Epidermal melanocyte (primary cell): ENCODE results near the gene GNB1L.
A peak's percentile ranks its signal among the peaks of the same experiment; 100 is the strongest.
"Not testable (repeated sequence)": the region's sequence is repeated elsewhere in the genome, so short reads cannot be mapped to it uniquely, and the experiment has no call there.

ENCODE experiments used
- DNase-seq: peaks from one replicate; pipeline ENCODE4 v3.0.0; 2011; ENCODE audit warnings: low spot score; ENCODE audit not compliant: insufficient read length

The GNB1L gene

DNA sequence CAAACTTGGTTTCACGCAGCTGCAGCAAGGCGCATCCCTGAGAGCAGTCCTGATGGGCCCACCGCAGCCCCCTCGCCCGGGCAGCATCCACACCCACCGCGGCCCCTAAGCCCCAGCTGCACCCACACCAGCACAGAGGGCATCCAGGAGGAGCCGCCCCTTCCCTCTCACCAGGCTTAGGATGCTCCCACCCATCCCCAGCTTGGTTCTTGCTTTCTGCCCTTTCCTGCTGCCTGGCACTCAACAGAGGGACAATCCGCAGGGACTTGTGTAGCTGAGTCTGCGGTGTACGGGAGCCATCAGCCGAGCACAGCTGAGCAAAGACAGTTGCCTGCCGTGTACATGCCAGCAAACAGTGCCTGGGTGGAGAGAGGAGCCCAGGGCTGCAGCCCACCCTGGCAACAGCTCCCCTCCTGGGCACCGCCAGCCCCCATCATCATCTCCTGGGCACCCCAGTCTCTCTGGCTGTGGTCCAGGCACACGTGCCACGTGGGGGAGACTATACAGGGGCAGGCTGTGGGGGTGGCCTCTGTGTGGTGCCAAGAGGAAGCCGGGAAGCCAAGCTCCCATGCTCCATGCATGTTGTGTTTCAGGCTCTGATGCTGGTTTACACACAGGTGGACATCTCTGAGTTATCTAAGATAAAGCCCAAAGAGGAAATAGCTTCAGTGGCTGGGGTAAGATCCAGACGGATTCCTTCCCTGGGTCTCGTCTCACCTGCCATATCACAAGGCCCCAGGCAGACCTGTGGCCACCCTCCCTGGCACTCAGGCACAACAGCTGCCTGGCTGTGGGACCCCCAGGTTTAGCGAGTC is 36.0 kb upstream of the GNB1L start:
- DNase-seq, result no peak

DNA sequence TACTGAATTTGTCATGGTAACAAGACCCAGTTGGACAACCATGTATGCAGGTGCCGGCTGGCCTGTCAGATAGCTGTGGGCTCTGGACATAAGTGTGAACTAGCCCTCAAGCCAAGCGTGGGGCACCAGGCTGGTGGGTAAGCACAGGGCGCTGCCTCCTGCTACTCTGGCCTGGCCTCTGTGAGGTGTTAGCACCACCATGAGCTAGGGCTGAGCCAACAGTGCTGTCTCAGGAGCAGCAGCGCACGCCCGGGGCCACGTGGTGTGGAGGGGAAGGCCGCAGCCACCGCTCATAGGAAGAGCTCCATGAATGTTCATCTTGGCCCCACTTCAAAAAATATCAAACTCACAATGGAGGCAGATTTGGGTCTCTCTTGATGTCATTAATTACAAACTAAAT is 35.3 kb upstream of the GNB1L start:
- no peak for DNase-seq

DNA sequence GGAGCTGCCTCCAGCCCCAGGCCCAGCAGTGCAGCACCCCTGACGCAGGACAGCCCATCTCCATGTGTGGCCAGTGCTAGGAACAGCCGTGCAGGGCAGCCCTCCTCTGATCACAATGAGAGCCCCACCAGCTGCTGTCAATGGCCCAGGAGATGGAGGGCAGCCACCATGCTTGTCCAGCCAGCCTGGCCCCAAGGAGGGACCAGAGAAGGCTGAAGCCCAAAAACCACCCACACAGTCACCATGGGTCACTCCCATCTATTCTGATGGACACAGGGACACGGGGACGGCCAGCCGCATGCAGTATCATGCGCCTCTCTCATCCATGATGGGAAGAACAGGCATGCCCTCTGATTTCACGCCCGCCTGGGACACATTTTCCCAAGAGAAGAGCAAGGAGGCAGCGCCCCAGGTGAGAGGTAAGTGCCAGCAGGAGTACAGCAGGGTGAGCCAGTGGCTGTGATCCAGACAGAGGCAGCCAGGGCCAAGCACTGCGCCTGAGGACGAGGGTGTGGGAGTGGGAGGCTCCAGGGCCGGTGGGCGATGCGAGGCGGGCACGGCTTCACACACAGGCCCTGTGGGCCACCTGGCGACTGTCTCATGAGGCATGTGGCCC is 33.6 kb upstream of the GNB1L start:
- DNase-seq, result no peak

DNA sequence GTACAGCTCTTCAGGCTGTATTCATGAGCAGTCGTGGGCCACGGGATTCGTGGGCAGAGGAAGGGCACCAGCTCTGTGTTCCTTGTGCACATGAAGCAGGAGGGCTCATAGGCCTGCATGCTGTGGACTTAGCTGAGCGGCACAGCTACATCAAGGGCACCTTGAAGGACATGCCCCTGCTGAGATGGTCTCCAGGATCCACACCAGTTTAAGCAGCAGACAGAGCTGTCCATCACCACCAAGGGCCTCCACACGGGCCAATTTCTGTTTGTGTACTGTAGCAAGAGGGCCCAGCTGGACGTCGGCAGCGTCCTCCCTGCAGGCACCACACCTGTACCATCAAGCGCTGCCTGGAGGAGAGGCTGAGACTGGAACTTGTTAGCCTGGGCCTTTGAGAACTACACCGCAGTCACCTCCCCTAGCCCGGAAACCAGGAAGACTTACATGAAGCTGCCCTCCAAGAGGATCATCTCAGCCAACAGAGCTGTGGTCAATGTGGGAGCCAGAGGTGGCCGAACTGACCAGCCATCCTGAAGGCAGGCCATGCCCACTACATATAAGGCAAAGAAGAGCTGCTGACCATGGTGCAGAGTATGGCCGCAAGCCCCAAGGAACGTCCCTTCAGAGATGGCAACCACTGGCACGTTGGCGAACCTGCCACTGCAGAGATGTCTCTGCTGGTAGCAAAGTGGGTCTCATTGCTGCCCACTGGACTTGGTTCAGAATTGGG is 32.7 kb upstream of the GNB1L start:
- DNase-seq, result no peak

DNA sequence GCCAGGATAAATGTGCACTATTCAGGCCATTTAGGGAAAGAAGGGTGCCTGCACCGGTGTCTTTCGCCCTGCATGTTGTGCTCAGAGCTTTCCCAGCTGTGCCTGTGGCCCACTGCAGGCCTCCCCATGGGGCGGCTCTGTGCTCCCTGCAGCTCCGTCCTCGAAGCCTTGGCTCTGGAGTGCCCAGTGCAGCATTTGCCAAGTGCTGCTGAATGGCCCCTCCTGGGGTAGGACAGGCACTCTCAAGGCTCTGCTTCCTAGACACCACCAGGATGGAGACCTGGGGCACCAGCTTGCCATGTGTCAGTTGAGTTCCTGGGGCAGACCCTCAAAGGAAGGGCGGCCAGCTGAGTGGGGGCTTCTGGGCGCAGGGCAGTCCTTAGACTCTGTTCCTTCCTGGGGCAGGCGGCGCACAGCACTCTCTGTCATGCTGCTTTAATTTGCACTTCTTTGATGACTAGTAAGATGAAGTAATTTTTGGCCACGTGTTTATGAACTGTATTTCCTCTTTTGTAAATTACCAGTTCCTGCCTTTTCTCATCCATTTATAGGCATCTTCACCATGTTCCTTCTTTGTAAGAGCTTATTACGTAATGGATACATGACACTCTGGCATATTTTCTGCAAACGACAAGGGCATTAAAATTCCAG is 32.1 kb upstream of the GNB1L start:
- no peak for DNase-seq

DNA sequence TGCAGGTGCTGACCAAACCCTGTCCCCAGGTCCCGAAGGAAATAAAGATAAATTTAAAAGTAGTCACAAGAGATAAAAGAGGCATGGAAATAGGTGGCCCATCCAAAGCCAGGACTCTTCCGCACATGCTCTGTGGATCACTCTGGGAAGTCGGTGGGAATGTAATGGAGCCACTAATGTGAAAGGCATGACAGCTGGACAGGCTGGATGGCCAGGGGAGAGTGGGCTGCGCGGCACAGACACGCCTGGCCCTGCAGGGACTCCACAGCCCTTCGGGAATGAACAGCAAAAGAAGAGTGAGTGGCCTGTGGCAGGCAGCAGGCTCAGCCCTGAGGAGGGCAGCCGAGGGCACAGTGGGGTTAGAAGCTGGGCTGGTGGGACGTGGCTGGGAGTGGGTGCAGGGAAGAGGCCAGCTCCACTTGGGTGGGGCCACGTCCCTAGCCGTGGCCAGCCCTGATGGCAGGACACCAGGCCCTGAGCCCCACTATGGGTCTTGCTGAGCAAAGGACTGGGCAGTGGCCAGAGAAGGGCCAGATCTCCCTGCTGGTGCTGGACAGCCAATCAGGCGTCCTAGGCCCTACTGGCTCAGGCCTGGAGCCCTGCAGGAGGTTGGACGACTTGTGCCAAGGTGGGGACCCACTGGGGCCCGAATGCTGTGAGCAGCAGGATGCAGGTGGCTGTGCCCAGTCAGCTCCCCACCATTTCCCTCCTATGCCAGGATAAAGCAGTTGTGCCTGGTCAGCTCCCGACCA is 31.3 kb upstream of the GNB1L start:
- no peak for DNase-seq

DNA sequence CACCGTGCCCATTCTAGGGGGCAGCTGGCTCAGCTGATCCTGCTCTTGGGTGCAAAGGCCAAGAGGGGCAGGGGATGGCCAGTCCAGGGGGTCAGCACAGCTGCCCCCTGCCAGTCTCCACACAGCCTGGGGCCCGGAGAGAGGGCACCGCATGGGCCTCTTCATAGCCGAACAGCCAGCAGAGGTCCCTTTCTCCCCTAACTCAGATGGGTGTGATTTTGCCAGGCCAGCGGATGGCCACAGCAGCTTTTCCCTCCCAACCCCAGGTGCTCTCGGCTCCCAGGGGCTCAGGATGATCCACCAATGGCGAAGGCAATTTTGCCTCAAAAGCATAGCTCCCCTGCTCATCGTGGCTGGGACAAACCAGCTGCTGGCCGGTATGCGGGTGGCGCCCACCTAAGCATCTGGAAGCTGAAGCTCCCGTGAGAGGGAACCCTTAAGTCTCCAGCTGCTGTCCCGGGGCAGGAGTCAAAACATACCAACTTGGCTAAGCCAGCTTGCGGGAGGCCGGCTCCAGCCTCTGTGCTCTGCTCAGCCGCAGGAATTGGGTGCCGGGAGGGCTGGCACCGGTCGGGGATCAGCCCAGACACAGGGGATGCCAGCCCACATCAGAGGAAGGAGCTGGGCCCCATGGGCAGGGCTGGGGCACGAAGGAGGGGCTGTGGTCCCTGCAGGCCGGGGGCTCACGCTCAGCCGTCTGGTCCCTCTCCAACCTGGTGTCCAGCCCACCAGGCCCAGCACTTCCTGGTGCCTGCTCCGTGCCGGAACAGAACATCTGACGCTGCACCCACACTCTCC is 30.5 kb upstream of the GNB1L start:
- no peak for DNase-seq

DNA sequence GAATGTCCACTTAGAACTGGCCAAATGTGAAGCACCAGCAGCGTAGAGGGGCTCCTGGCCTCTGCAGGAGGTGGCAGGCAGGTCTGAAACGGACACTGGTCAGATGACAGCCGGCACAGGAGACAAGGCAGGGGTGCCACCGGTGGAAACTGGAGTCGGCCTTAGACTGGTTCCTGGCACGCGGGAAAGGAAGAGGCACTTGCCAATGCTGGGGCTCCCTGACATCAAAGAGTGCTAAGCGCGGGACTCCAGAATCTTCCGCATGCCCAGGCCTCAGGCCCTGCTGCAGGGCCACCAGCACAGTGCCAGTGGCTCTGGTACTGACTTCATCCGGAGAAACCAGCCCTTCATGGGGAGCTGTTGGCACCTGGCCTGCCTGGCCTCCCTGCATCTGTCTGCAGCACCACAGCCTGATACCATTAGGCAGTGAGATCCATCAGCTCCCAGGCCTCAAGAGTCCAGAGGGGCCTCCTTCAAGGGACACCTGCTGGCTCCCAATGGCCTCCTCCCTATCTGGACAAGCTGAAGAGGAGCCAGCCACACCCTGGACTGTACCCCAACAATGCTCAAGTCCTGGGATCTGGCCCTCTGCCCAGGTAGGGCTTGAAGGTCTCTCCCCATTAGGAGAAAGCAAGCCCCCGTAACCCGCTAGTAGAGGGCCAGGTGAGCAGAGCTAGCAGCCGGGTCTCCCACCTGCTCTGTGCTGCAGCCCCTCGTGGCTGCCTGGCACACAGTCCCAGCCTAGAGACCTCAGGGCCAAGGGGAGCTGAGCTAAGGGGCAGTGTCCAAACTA is 29.7 kb upstream of the GNB1L start:
- no peak for DNase-seq

DNA sequence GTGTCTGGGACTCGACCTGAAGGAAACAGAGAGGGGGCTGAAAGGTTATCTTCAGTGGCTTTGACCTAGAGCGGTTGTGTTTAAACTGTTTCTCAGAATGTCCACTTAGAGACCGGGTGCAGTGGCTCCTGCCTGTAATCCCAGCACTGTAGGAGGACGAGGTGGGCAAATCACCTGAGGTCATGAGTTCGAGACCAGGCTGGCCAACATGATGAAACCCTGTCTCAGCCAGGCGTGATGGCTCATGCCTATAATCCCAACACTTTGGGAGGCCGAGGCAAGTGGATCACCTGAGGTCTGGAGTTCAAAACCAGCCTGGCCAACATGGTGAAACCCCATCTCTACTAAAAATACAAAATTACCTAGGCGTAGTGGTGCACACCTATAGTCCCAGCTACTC is 28.8 kb upstream of the GNB1L start:
- not testable (repeated sequence) for DNase-seq

DNA sequence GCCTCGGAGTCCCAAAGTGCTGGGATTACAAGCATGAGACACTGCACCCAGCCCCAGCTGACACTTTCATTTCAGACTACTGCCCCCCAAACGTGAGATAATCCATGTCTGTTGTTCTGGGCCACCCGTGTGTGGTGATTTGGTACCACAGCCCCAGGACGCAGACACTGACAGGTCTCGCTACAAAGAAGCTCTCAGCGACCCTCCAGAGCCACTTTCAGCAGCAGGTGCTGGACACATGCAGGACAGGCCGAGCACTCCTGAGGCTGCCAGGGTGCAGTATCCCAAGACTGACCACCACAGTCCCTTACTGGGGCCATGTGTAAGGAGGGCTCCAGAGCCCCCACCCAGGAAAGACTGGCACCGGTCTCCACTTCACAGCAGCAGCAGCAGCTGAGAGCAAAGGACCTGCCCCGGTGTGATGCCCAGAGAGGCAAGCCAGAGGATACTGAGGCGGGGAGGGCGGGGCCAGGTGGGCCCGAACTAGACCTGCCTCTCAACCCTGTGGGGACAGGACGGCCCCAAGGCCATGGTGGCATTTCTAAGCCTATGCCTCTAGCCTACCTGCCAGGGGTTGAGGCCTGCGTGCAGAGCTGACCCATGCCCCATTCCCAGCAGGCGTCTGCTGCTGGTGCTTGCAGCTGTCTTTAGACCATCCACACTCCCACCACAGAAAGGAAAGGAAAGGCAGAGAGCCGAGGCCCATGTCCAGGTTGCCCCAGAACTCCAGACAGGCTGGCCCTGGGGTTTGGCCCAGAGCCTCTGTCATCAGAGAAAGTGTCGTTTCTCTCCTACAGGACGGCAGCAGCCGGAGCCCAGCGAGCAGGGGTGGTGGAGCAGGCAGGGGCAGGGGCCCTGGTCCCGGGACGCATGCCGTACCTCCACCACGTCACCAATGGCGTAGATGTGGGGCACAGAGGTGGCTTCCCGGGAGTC is 28.0 kb upstream of the GNB1L start:
- no peak for DNase-seq

DNA sequence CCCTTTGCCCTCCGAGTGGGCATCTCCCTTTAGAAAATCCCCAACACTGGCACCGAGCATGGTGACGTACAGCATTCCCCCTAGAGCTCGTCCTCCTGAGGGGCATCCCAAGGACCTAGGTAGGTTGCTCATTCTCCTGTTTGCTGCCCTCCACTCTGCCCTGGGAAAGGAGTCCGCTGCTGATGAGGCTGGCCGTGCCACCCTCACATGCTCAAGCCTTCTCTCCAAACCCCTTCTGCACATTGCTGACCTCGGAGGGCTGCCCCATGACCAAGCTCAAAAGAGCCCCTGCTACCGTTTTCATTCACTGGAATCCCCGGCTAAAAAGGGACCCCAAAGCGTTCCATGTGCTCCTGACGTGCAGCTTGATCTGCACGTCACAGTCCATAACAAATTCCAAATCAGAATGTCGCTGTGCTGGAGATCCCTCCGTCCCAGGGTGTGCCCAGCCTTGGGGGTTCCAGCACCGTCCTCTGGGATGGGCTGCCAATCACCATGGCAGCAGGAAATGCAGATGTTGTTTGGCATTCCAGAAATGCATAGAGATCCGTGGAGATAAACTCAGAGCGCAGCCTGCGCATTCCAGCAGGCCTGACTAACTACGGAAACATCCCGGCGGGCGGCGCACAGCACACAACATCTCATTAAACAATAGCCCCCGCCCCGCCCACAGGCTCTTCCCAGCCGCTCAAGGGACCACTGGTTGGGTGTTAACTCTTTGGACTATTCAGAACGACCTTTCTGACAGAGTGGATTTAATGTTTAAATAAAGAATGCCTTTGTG is 26.3 kb upstream of the GNB1L start:
- peak; percentile 98 for DNase-seq

DNA sequence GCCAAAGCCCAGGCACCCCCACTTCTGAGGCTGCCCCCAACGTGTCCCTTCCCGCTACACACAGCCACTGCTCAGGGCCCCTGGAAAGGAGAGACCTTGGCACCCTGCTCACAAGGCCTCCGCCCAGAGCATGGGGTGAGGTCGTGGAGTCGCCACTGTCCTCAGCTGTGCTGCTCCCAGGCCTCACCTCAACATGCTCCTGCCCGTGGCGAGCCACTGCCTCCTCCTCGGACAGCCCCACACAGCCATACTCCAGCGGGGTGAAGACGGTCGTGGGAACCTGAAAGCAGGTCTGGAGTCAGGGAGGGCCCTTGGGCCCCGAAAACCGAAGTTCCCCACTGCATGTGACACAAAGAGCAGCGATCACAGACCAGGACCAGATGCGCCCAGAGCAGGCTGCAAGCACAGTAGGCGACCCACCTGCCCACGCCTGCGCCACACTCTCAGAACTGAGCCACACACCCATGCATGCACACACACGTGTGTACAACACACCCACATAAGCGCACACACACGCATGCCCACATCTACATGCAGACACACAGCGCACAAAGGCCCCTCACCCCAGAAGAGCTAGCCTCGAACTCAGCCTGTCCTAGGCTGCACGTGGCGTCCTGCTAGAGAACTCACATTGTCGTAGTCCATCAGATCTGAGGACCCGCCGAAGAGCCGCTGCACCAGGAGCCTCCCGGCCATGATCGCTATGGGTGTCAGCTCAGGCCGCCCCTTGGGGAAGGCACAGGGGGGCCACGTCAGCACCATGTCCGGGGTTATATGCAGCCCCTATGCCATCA is 25.5 kb upstream of the GNB1L start:
- DNase-seq, result no peak

DNA sequence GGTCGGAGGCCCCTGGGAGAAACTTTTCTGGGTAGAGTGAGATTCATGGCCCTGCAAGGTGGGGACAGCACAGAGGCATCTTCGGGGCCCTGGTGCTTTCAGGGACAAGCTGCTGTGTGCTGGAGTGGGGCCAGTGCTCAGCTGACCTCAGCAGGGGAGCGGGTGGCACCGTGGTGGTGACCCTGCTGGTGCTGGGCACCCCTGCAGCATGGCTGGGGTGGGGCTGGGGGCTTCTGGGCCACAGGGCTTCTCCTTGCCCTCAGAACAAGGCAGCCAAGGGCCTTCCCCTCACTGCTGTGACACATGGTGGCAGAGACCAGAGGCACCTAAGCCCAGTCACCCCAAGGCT is 24.9 kb upstream of the GNB1L start:
- no peak for DNase-seq

DNA sequence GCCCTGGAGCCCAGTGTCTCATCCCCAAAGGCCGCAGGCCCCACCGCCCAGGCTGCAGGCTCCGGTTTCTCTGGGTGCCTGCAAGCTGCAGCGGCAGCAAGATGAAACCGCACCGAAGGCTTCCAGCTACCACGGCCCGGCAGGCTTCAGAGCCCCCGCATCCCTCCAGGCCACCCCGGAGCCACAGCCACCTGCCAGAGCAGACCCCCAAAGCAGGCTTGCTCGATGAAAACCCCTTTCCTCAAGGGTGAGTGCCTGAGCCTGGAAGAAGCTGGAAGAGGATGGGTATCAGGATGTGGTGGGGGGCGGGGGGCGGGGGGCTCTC is 24.5 kb upstream of the GNB1L start:
- DNase-seq, result no peak

DNA sequence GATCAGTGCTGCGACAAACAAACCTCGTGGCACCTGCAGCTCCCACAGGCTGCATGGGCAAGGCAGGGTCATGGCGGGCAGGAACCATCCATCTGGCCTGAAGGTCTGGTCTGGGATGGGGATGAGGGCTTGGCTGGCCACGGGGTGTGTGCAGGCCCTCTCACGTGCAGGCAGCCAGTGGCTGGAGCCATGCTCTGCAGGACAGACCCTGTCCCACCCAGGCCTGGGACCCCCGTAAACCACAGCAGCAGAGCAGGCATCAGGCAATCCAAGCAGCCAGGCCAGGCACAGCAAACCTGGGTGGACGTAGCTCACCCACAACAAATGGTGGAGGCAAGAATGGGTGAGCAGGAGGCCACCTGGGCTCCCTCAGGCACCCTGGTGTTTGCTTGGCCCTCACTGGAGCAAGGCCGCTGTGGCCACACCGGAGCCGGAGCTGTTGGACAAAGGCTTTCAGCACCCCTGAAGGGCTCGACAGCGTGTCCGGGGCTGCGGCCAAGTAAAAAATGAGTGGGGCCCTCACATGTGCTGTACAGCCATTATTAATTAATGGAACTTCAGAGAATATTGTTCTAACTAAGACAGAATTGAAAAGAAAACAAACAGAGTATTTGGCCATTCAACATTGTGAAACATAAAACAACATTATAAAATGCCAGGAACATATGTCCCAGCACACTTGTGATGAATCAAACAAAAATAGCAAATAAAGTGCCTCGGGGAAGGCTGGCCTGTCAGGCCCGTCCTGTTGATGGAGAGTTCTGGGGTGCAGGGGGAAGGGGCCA is 24.0 kb upstream of the GNB1L start:
- DNase-seq, result no peak

DNA sequence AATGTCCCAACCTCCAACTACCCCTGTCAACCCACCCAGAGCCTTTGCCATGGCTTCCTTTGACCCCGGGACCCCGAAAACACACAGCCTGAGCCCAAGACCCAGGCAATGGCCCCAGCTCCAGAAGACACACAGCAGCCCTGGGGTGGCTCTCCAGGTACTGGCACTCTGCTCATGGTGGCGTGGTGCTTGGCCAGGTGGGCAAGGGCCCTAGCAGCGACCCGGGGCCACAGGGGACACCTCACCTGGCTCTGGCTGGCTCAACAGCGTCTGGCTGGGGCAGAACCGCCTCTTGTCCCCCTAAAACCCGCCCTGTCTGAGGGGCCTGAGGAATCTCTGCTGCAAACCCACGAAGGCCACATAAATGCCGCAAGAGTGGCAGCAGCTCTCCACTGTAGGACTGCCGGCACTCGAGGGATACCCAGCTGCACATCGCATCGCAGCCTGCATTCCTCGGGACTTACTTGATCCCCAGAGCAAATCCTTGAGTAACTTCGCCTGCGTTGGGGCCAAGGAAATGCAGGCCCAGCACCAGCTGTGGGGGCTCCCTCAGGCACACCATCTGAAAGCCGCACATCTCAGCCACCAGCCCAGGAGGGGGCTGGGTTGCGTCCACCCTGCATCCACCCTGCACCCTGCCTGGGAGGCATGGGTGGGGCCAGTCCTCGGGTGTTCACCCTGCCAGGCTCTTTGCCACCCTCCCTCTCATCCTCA is 23.1 kb upstream of the GNB1L start:
- DNase-seq, result no peak
